SK-N-MC (cell line): Measurements from ENCODE around the gene KDM1A.

Experiments used
- EZH2 ChIP-seq: fragments of 200-600 bp; sonication (generic); IDR thresholded peaks from one replicate; pipeline ENCODE4 v1.6.1; 2017; ENCODE audit warnings: antibody characterized with exemption
- POLR2AphosphoS5 ChIP-seq: IDR thresholded peaks from 2 replicates; pipeline ENCODE4 v1.6.1; 2012; ENCODE audit warnings: mild to moderate bottlenecking, low read depth, low read length, borderline replicate concordance

GRCh38 chr1:23098463-23099170, 79.3 kb downstream of the KDM1A start:
- no peak for TF ChIP-seq EZH2
- no peak for TF ChIP-seq POLR2AphosphoS5
